ENCODE data around the gene TBCK. TPM values are rescaled to one million over a fixed set of nuclear protein-coding genes. Genes with fewer than 3 reads are reported as not detected.
"Not testable (repeated sequence)": the region's sequence is repeated elsewhere in the genome, so short reads cannot be mapped to it uniquely, and the experiment has no call there.

TBCK gene
- total RNA-seq, 2 experiments from 2014 or later, result 38.2 to 46.2 TPM

DNA sequence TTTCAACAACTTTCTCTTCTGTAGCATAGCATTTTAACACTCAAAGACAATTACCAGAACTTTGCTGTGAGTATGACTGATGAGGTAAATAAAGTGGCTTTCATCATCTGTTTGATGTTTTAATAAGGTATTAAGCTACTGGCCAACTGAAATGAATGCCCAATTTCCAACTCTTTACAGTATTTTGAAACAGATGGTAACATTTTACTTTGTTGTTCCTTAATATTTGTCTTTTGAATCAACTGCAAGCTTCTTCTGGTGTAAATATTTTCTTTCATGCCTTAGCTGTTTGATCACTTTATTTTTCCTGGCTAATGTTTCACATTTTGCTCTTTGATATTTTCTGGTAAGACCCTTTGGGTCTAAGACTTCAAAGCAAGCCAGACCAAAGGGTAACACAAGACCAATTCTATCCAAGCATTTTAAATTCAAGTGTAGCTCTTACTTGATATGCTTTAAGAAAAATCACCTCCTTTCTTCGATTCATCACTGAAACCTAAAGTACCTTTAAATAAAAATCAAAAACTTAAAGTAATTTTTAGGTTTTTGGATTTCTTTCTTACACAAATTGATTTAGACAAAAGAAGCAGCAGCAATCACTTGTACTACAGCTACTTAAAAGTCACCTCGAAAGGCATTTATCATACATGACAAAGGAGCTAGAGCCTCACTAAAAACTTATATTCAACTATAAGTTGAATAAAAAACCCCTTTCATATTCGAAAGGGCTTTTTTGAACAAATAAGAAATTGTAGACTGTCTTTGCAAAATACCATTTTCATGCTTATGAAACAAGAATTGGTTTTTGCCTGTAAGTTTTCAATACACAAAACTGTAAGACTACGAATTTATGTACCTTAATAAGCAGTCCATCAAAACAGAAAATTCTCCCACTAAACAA is 57.6 kb downstream of the TBCK start:
- no peaks in the 10 kb centered on the region for H3K9me3 Mint-ChIP-seq
- no peak overlapping the region for H3K4me3 Mint-ChIP-seq
- no peaks in the 10 kb centered on the region for H3K27me3 Mint-ChIP-seq
- peaks cover 2% of the 10 kb centered on the region for H3K4me1 Mint-ChIP-seq
- H3K36me3 Mint-ChIP-seq, result peaks cover 2% of the 10 kb centered on the region
- POLR2A ChIA-PET, result no interaction called here
- no peak for DNase-seq
- ATAC-seq (ENCODE audit: low read depth), result no peak
- no peak overlapping the region for H3K27ac Mint-ChIP-seq

DNA sequence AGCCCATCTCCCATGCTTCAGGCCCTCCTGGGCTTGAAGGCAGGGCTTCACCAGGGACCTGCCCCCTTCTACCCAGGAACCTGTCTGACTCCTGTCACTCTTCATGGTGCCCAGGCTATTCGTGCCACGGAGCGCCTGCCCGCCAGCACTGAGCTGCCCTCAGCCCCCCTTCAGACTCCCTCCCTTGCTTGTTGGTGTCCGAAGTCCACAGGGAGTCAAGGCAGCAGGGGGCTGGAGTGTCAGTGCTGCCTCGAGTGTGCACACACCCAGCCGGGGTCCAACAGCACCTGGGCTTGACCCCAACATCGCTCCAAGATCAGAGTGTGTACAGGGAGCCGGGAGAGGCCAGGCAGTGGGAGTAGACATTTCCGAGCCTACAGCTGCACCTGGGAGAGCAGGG is 59.8 kb downstream of the TBCK start:
- no peaks in the 10 kb centered on the region for H3K4me1 Mint-ChIP-seq
- POLR2A ChIA-PET, result no interaction called here
- DNase-seq (no peak), ATAC-seq (ENCODE audit: low read depth) (no peak)
- no peak overlapping the region for H3K27ac Mint-ChIP-seq
- peaks cover 3% of the 10 kb centered on the region for H3K36me3 Mint-ChIP-seq
- H3K4me3 Mint-ChIP-seq, result no peak overlapping the region
- no peaks in the 10 kb centered on the region for H3K27me3 Mint-ChIP-seq
- H3K9me3 Mint-ChIP-seq, result no peaks in the 10 kb centered on the region

- Mint-ChIP-seq H3K4me3 (no peak overlapping the region), H3K9me3 (no peaks in the 10 kb centered on the region), H3K36me3 (peaks cover 4% of the 10 kb centered on the region), H3K27ac (no peak overlapping the region), H3K27me3 (no peaks in the 10 kb centered on the region), H3K4me1 (no peaks in the 10 kb centered on the region)
- DNase-seq, result no peak
- POLR2A ChIA-PET, result no interaction called here
- no peak for ATAC-seq (ENCODE audit: low read depth)
Observed at GRCh38 chr4:106255195-106255594, 60.8 kb downstream of the TBCK start.

DNA sequence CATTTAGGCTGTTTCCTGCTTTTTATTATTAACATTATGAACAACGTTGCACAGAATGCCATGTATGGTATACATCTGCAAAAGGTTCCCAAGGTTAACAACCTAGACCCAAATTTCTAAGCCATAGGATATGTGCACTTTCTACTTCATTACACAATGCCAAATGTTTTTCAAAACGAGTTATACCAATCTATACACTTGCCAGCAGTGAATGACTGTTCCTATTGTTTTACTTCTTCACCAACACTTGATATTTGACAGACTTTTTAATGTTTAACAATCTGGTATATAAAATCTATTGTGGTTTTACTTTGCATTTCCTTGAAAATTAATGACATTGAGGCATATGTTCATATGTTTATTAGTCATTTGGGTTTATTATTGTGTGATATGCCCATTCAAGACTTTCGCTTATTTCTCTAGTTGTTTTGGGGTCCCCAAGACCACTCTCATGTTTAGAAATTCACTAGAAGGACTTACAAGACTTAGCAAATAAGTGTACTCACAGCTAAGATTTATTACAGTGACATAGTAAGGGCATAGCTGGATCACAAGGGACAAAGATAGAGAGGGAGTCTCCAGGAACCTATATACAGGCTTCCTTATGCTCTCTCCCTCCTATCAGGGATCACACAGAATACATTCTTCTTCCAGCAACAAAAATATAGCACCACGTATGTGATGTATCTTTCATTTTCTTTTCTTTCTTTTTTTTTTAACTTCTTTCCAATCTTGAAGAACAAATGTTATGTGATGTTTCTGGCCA is 62.5 kb downstream of the TBCK start:
- Mint-ChIP-seq H3K4me3 (no peak overlapping the region), H3K9me3 (no peaks in the 10 kb centered on the region), H3K4me1 (no peaks in the 10 kb centered on the region), H3K27me3 (no peaks in the 10 kb centered on the region), H3K36me3 (peaks cover 8% of the 10 kb centered on the region), H3K27ac (no peak overlapping the region)
- POLR2A ChIA-PET, result no interaction called here
- no peak for DNase-seq
- no peak for ATAC-seq (ENCODE audit: low read depth)

GRCh38 chr4:106247600-106247999 is 68.4 kb downstream of the TBCK start:
- POLR2A ChIA-PET, result no interaction called here
- Mint-ChIP-seq H3K36me3 (peaks cover 11% of the 10 kb centered on the region), H3K4me1 (no peaks in the 10 kb centered on the region), H3K9me3 (peaks cover 2% of the 10 kb centered on the region), H3K4me3 (no peak overlapping the region), H3K27ac (no peak overlapping the region), H3K27me3 (no peaks in the 10 kb centered on the region)
- DNase-seq (no peak), ATAC-seq (ENCODE audit: low read depth) (no peak)

- Mint-ChIP-seq H3K27ac (no peak overlapping the region), H3K36me3 (peaks cover 11% of the 10 kb centered on the region)
- POLR2A ChIA-PET, result no interaction called here
Observed at GRCh38 chr4:106246441-106246840, 69.6 kb downstream of the TBCK start.

GRCh38 chr4:106245176-106245575 is 70.8 kb downstream of the TBCK start:
- ATAC-seq (ENCODE audit: low read depth), result no peak
- POLR2A ChIA-PET, result no interaction called here
- H3K36me3 Mint-ChIP-seq, result peaks cover 10% of the 10 kb centered on the region
- no peaks in the 10 kb centered on the region for H3K4me1 Mint-ChIP-seq
- no peak overlapping the region for H3K4me3 Mint-ChIP-seq
- no peak overlapping the region for H3K27ac Mint-ChIP-seq
- H3K9me3 Mint-ChIP-seq, result peaks cover 2% of the 10 kb centered on the region
- DNase-seq, result no peak
- H3K27me3 Mint-ChIP-seq, result no peaks in the 10 kb centered on the region

More at GRCh38 chr4:106246441-106246840, 69.6 kb downstream of the TBCK start:
- DNase-seq (no peak), ATAC-seq (ENCODE audit: low read depth) (no peak)
- Mint-ChIP-seq H3K4me3 (no peak overlapping the region), H3K9me3 (peaks cover 2% of the 10 kb centered on the region), H3K4me1 (no peaks in the 10 kb centered on the region), H3K27me3 (no peaks in the 10 kb centered on the region)

DNA sequence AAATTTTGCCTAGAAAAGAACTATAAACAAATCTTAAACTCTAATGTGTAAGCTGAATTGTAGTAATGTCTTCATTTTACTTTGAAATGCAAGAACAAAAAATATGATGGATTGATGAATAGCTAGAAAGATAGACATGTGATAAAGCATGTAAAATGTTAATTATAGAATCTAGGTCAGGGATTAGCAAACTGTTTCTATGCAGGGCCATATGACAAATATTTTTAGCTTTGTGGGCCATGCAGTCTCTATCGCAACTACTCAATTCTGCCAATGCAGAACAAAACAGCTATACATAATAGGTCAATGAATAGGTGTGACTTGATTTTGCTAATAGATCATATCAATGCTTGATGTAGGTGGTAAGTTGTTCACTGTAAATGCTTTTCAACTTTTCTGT is 75.3 kb downstream of the TBCK start:
- Mint-ChIP-seq H3K27me3 (no peaks in the 10 kb centered on the region), H3K9me3 (peaks cover 2% of the 10 kb centered on the region), H3K36me3 (peaks cover 6% of the 10 kb centered on the region), H3K27ac (no peak overlapping the region), H3K4me3 (no peak overlapping the region), H3K4me1 (peaks cover 2% of the 10 kb centered on the region)
- no peak for ATAC-seq (ENCODE audit: low read depth)
- no peak for DNase-seq
- POLR2A ChIA-PET, result no interaction called here

- Mint-ChIP-seq H3K27me3 (no peaks in the 10 kb centered on the region), H3K4me1 (peaks cover 2% of the 10 kb centered on the region), H3K4me3 (no peak overlapping the region), H3K9me3 (peaks cover 2% of the 10 kb centered on the region), H3K36me3 (peaks cover 7% of the 10 kb centered on the region), H3K27ac (no peak overlapping the region)
- ATAC-seq (ENCODE audit: low read depth), result peak; percentile 54
- DNase-seq, result no peak
- POLR2A ChIA-PET, result no interaction called here
Observed at GRCh38 chr4:106238820-106239420, 77.1 kb downstream of the TBCK start.

- H3K27me3 Mint-ChIP-seq, result no peaks in the 10 kb centered on the region
- no peak overlapping the region for H3K4me3 Mint-ChIP-seq
- POLR2A ChIA-PET, result no interaction called here
- no peak for DNase-seq
- no peaks in the 10 kb centered on the region for H3K4me1 Mint-ChIP-seq
- H3K27ac Mint-ChIP-seq, result no peak overlapping the region
- ATAC-seq (ENCODE audit: low read depth), result no peak
- no peaks in the 10 kb centered on the region for H3K9me3 Mint-ChIP-seq
- H3K36me3 Mint-ChIP-seq, result peaks cover 30% of the 10 kb centered on the region
Observed at GRCh38 chr4:106231931-106232330, 84.1 kb downstream of the TBCK start.

- Mint-ChIP-seq H3K36me3 (peaks cover 25% of the 10 kb centered on the region), H3K4me3 (no peak overlapping the region), H3K9me3 (peaks cover 2% of the 10 kb centered on the region), H3K27ac (no peak overlapping the region), H3K4me1 (no peaks in the 10 kb centered on the region), H3K27me3 (no peaks in the 10 kb centered on the region)
- ATAC-seq (ENCODE audit: low read depth), result no peak
- DNase-seq, result no peak
- POLR2A ChIA-PET, result no interaction called here
Observed at GRCh38 chr4:106222548-106222947, 93.5 kb downstream of the TBCK start.

DNA sequence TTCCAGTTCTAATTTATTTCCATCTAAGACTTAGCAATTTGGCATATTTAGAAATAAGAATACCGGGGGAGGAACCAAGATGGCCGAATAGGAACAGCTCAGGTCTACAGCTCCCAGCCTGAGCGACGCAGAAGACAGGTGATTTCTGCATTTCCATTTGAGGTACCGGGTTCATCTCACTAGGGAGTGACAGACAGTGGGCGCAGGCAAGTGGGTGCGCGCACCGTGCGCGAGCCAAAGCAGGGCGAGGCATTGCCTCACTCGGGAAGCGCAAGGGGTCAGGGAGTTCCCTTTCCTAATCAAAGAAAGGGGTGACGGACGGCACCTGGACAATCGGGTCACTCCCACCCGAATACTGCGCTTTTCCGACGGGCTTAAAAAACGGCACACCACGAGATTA is 102.7 kb downstream of the TBCK start:
- H3K9me3 Mint-ChIP-seq; H3K4me1 Mint-ChIP-seq; ATAC-seq (ENCODE audit: low read depth); POLR2A ChIA-PET; H3K27me3 Mint-ChIP-seq; H3K27ac Mint-ChIP-seq; DNase-seq; H3K4me3 Mint-ChIP-seq: not testable (repeated sequence)
- H3K36me3 Mint-ChIP-seq, result peaks cover 13% of the 10 kb centered on the region

GRCh38 chr4:106210021-106210420 is 106.0 kb downstream of the TBCK start:
- H3K4me1 Mint-ChIP-seq, result no peaks in the 10 kb centered on the region
- ATAC-seq (ENCODE audit: low read depth) (no peak), DNase-seq (no peak)
- no peak overlapping the region for H3K4me3 Mint-ChIP-seq
- H3K27ac Mint-ChIP-seq, result no peak overlapping the region
- no peaks in the 10 kb centered on the region for H3K9me3 Mint-ChIP-seq
- no peaks in the 10 kb centered on the region for H3K27me3 Mint-ChIP-seq
- peaks cover 7% of the 10 kb centered on the region for H3K36me3 Mint-ChIP-seq
- POLR2A ChIA-PET, result no interaction called here
